Spleen (tissue), 7 donors: ENCODE data around the gene TBC1D22A.

Experiments used
- CTCF ChIP-seq, 11 experiments: fragments of 200-600 bp in 7 of 11; fragments of 450-650 bp in 4 of 11; sonication (generic) in 4 of 11; IDR thresholded peaks in 8 of 11; conservative IDR thresholded peaks in 3 of 11; 1 replicate in 7 of 11; 2 replicates in 4 of 11; pipeline versions ENCODE4 v1.4.0 to v1.8.0; 2016 to 2021; ENCODE audit warnings: antibody characterized with exemption in 11 of 11, inconsistent platforms in 4 of 11, mild to moderate bottlenecking in 1 of 11
- POLR2A ChIP-seq, 3 donors: fragments of 450-650 bp; IDR thresholded peaks; one replicate each; pipeline ENCODE4 v1.5.1; 2017; ENCODE audit warnings: antibody characterized with exemption in 3 of 3, mild to moderate bottlenecking in 1 of 3
- POLR2AphosphoS5 ChIP-seq, 3 donors: sonication (generic); formaldehyde crosslinking; IDR thresholded peaks; one replicate each; pipeline ENCODE4 v1.5.1; 2017; ENCODE audit warnings: antibody characterized with exemption in 3 of 3
- donor health status: DM: no; HTN: no; CAD: no; lungs with moderate emphysema.
- donor health status: DM: no; HTN: no; CAD: no.
- donor health status: DM: no; HTN: no; CAD: no.

- TF ChIP-seq POLR2AphosphoS5 (IDR thresholded peaks at IDR 0.05) = no peak
- no peak for TF ChIP-seq CTCF (IDR thresholded peaks at IDR 0.05 in 8 of 11, conservative IDR thresholded peaks at IDR 0.05 in 3 of 11)
- TF ChIP-seq POLR2A (IDR thresholded peaks at IDR 0.05) = no peak
These were observed 26.5 kb upstream of the TBC1D22A start for GRCh38 chr22:46735747-46736608.
